ENCODE measurements around the gene TGFBR3L. TPM values are rescaled to one million over a fixed set of nuclear protein-coding genes. Genes with fewer than 3 reads are reported as not detected.
"Not testable (repeated sequence)": the region's sequence is repeated elsewhere in the genome, so short reads cannot be mapped to it uniquely, and the experiment has no call there.

Gene TGFBR3L
- total RNA-seq, 1 experiment from 2014 or later, result 7.1 TPM

GRCh38 chr19:7947939-7948338, 33.3 kb downstream of the TGFBR3L start:
- no peak for DNase-seq (ENCODE audit: low read depth)

DNA sequence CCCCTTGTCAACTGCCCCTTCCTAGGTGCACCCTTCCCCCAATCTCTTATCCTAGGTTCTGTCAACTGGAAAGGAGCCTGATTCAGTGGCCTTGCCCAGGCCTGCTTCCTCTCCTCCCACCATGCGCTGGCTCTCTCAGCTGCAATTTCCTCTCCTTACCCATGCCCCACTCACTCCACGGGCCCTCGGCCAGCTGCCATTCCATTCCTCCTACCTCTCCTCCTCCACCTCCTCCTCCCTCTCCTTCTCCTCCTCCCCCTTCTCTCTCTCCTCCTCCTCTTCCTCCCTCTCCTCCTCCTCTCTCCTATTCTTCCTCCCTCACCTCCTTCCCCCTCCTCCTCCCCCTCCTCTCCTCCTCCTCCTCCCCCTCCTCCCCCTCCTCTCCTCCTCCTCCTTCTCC, 38.4 kb downstream of the TGFBR3L start:
- peak; percentile 60 for DNase-seq (ENCODE audit: low read depth)

- DNase-seq (ENCODE audit: low read depth), result no peak
Measured at GRCh38 chr19:7953576-7953975, 38.9 kb downstream of the TGFBR3L start.

DNA sequence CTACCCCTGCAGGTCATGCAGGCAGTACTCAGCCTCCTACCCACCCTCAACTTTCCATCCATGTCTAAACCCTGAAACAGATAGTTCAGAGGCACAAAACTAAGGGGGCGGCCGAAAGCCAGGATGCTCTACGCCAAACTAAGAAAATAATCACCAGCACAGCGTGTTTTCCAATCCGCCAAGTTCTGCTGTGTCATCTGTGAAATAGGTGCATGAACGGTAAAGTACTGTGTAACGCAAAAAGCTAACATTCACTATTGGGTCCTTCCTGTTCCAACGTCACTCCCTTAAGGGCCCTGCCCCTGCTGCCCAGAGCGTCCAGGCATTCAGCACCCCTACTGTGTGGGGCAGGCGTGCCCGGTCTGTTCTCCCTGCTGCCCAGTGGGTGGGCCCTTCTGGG, 41.1 kb downstream of the TGFBR3L start:
- DNase-seq (ENCODE audit: low read depth), result no peak

- DNase-seq (ENCODE audit: low read depth), result no peak
Measured at GRCh38 chr19:7959211-7959610, 44.6 kb downstream of the TGFBR3L start.

GRCh38 chr19:7961082-7961481, 46.5 kb downstream of the TGFBR3L start:
- not testable (repeated sequence) for DNase-seq (ENCODE audit: low read depth)

GRCh38 chr19:7961920-7962626, 47.4 kb downstream of the TGFBR3L start:
- DNase-seq (ENCODE audit: low read depth), result no peak

GRCh38 chr19:7962644-7963268, 48.1 kb downstream of the TGFBR3L start:
- no peak for DNase-seq (ENCODE audit: low read depth)

- no peak for DNase-seq (ENCODE audit: low read depth)
Measured at GRCh38 chr19:7963566-7963965, 48.9 kb downstream of the TGFBR3L start.

DNA sequence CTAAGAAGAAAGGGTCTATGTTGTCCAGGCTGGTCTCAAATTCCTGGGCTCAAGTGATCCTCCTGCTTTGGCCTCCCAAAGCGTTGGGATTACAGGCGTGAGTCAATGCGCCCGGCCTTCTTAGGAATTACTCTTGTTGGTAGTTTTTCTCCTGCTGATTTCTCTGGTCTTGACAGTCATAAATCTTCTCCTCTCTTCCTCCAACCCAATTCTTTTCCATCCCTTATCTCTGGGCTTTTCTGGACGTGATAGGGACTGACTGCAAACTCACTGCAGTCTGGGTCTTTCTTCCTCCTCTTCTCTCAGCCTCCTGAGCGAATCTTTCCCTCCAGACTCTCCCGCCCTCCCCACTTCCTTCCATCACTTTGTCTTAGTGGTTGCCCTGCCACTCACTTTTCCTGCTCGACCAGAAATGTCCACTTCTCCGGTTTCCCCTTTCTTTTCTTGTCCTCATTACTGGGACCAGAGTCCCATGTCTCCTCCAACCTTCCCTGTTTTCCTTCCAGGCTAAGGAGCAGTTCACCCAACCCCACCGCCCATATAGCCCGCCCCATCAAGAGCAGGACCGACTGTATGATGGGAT, 50.7 kb downstream of the TGFBR3L start:
- DNase-seq (ENCODE audit: low read depth), result no peak

DNA sequence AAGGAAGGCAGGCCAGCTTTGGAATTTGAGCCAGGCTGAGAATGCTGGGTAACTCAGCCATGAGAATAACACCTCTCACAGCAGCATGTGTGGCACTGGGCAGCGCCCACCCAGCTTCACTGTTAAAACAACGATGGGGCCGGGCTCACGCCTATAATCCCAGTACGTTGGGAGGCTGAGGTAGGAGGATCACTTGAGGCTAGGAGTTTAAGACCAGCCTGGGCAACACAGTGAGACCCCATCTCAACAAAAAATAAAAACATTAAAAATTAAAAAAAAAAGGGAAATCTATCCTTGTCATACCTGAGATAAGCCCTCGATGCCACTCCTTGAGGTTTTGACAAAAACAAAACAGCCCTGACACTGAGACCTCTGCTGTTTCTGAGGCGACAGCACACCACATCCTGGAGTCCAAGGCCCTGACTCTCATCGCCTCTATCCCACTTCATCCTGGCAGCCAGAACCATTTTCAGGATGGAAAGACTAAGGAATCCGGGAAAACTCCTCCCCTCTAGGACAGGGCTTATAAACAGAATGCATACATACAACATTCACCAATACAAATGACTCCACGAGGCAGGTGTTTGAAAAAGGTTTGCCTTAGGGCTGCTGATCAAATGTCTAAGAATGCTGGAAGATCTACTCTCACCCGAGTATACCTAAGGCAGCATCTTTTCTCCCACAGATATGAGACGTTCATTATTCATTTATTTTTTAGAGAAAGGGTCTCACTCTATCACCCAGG, 51.5 kb downstream of the TGFBR3L start:
- DNase-seq (ENCODE audit: low read depth), result no peak

GRCh38 chr19:7968008-7968795, 53.6 kb downstream of the TGFBR3L start:
- no peak for DNase-seq (ENCODE audit: low read depth)

Other genes with a start within 250 kb of the TGFBR3L start
- gene RETN, start 245.8 kb upstream of the TGFBR3L start, total RNA-seq (2014; rRNA removed; shearing (Covaris generic)), result not detected in 2 replicates
- not detected in 2 replicates for gene MCEMP1, start 237.7 kb upstream of the TGFBR3L start, total RNA-seq (2014; rRNA removed; shearing (Covaris generic))
- gene TRAPPC5, start 234.0 kb upstream of the TGFBR3L start, total RNA-seq (2014; rRNA removed; shearing (Covaris generic)), result 64.7 and 75.2 TPM in 2 replicates
- gene FCER2, start 212.7 kb upstream of the TGFBR3L start, total RNA-seq (2014; rRNA removed; shearing (Covaris generic)), result not detected in 2 replicates
- not detected in 2 replicates for gene CLEC4G, start 182.7 kb upstream of the TGFBR3L start, total RNA-seq (2014; rRNA removed; shearing (Covaris generic))
- not detected in 2 replicates for gene CD209, start 167.3 kb upstream of the TGFBR3L start, total RNA-seq (2014; rRNA removed; shearing (Covaris generic))
- not detected in 2 replicates for gene CLEC4M, start 151.6 kb upstream of the TGFBR3L start, total RNA-seq (2014; rRNA removed; shearing (Covaris generic))
- gene EVI5L, start 84.6 kb upstream of the TGFBR3L start, total RNA-seq (2014; rRNA removed; shearing (Covaris generic)), result 9.3 and 11.7 TPM in 2 replicates
- not detected in 2 replicates for gene PRR36, start 40.4 kb upstream of the TGFBR3L start, total RNA-seq (2014; rRNA removed; shearing (Covaris generic))
- gene LRRC8E, start 26.3 kb upstream of the TGFBR3L start, total RNA-seq (2014; rRNA removed; shearing (Covaris generic)), result 8.5 and 11.8 TPM in 2 replicates
- 8.4 and 8.8 TPM in 2 replicates for gene MAP2K7, start 11.0 kb upstream of the TGFBR3L start, total RNA-seq (2014; rRNA removed; shearing (Covaris generic))
- 33.4 and 33.7 TPM in 2 replicates for gene SNAPC2, start 5.5 kb downstream of the TGFBR3L start, total RNA-seq (2014; rRNA removed; shearing (Covaris generic))
- 1.2 and 3.8 TPM in 2 replicates for gene CTXN1, start 11.3 kb downstream of the TGFBR3L start, total RNA-seq (2014; rRNA removed; shearing (Covaris generic))
- 74.5 and 105 TPM in 2 replicates for gene TIMM44, start 28.8 kb downstream of the TGFBR3L start, total RNA-seq (2014; rRNA removed; shearing (Covaris generic))
- 38.5 and 45.4 TPM in 2 replicates for gene ELAVL1, start 90.8 kb downstream of the TGFBR3L start, total RNA-seq (2014; rRNA removed; shearing (Covaris generic))
- not detected in 2 replicates for gene CCL25, start 137.9 kb downstream of the TGFBR3L start, total RNA-seq (2014; rRNA removed; shearing (Covaris generic))
- gene FBN3, start 234.8 kb downstream of the TGFBR3L start, total RNA-seq (2014; rRNA removed; shearing (Covaris generic)), result not detected in 2 replicates

Measured in Daoy (cell line).